SK-N-SH (cell line): ENCODE measurements around the gene PLXND1. TPM values are rescaled to one million over a fixed set of nuclear protein-coding genes. Genes with fewer than 3 reads are reported as not detected.

Experiments
- MEF2A ChIP-seq: IDR thresholded peaks from 2 replicates; pipeline ENCODE4 v1.4.0; 2012; ENCODE audit warnings: low read depth, borderline replicate concordance
- POLR2AphosphoS5 ChIP-seq: IDR thresholded peaks from 2 replicates; pipeline ENCODE4 v1.6.1; 2012; ENCODE audit warnings: low read depth, low read length
- RFX5 ChIP-seq: IDR thresholded peaks from 2 replicates; pipeline ENCODE4 v1.6.1; 2012; ENCODE audit warnings: mild to moderate bottlenecking, improper control_type of control experiment, low read length
- TEAD4 ChIP-seq: IDR thresholded peaks from 2 replicates; pipeline ENCODE4 v1.4.0; 2012; ENCODE audit warnings: mild to moderate bottlenecking, borderline replicate concordance; ENCODE audit not compliant: insufficient read depth
- polyA plus RNA-seq, 3 experiments: library from polyadenylated mRNA; depleted of rRNA; stranded (reverse); fragments of >200 nt; gene quantifications; 2 replicates each; pipeline ENCODE4 v1.2.3, GENCODE V29; 2012
- small RNA-seq, 7 experiments: library from RNA; depleted of rRNA; stranded (forward); fragments of <200 nt; gene quantifications; one replicate each; pipeline ENCODE3, GENCODE V24; 2012

Gene PLXND1
- polyA plus RNA-seq, 1 of the 3 experiments (the other 2 are of a cell fraction), result 53.5 TPM

GRCh38 chr3:129505341-129505740 is 101.1 kb downstream of the PLXND1 start (continued):
- no peak for TF ChIP-seq POLR2AphosphoS5
- no peak for TF ChIP-seq MEF2A
- TF ChIP-seq RFX5, result no peak
- TF ChIP-seq TEAD4, result no peak

Small RNA genes within 50 kb of the gene (small RNA-seq; reads per million reads assigned to genes)
- gene RN7SL752P, result 0 reads per million in 7 experiments

Other genes starting within 250 kb of the PLXND1 start
- gene EFCAB12, start 178.0 kb downstream of the PLXND1 start, polyA plus RNA-seq (2012; rRNA removed), result 0.26 and 0.38 TPM in 2 replicates
- gene MBD4, start 166.7 kb downstream of the PLXND1 start, polyA plus RNA-seq (2012; rRNA removed), result 11.1 and 11.7 TPM in 2 replicates
- gene IFT122, start 166.5 kb downstream of the PLXND1 start, polyA plus RNA-seq (2012; rRNA removed), result 20.1 and 20.8 TPM in 2 replicates
- not detected in 2 replicates for gene RHO, start 78.0 kb downstream of the PLXND1 start, polyA plus RNA-seq (2012; rRNA removed)
- not detected in 2 replicates for gene H1-8, start 63.5 kb downstream of the PLXND1 start, polyA plus RNA-seq (2012; rRNA removed)